GM13977 (cell line): ENCODE measurements around the gene ITGA7.
A peak's percentile ranks its signal among the peaks of the same experiment; 100 is the strongest.

Experiments
- DNase-seq: peaks from one replicate; pipeline ENCODE4 v3.0.0; 2012; ENCODE audit warnings: low spot score
- in situ Hi-C: fragments of 300-500 bp; cut with MboI; formaldehyde crosslinking; loops from one replicate; pipeline ENCODE4 v1.12.0; 2022; ENCODE audit warnings: low sequenced_read_pairs, low pct_unique_long_range_greater_than_20kb, mixed read lengths, inconsistent platforms; ENCODE audit not compliant: unreplicated experiment
- TF ChIP-seq, protein P1 (sequence below): IDR thresholded peaks from 2 replicates; pipeline ENCODE4 v1.5.1; 2012; ENCODE audit warnings: mild to moderate bottlenecking, control low read depth; ENCODE audit not compliant: insufficient read depth; ENCODE audit errors: extremely low read depth, missing control alignments

ITGA7 gene

DNA sequence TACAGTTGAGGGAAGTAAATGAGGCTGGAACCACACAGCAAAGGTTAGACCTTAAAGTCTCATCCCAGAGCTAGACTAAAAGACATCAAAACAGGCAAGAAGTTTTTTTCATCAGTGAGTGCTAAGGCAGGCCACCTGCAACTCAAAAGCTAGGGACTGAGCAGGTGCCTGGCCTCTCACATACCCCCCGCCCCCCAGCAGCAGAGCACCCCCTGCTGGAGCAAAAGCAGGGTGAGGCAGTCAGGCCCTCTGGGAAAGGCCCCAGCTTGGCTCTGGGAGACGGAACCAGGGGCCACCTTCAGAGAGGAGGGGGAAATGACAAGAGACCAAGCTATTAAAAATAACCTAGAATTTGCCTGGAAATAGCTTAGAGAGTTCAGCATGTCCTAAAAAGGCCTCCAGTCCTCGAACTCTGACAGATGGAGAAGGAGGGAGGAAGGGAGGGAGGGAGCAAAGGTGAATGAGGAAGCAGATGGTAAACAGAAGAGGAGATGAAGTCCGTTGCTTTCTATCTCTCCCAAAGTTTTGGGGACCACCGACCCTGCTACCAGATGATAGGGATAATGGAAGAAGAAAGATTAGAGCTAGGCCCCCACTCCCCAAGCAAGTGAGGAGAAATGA lies 1.8 kb downstream of the ITGA7 start:
- TF ChIP-seq, protein P1, sequence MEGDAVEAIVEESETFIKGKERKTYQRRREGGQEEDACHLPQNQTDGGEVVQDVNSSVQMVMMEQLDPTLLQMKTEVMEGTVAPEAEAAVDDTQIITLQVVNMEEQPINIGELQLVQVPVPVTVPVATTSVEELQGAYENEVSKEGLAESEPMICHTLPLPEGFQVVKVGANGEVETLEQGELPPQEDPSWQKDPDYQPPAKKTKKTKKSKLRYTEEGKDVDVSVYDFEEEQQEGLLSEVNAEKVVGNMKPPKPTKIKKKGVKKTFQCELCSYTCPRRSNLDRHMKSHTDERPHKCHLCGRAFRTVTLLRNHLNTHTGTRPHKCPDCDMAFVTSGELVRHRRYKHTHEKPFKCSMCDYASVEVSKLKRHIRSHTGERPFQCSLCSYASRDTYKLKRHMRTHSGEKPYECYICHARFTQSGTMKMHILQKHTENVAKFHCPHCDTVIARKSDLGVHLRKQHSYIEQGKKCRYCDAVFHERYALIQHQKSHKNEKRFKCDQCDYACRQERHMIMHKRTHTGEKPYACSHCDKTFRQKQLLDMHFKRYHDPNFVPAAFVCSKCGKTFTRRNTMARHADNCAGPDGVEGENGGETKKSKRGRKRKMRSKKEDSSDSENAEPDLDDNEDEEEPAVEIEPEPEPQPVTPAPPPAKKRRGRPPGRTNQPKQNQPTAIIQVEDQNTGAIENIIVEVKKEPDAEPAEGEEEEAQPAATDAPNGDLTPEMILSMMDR: peak; percentile 45
- in situ Hi-C loops: no loop called here
- DNase-seq: peak; percentile 54

DNA sequence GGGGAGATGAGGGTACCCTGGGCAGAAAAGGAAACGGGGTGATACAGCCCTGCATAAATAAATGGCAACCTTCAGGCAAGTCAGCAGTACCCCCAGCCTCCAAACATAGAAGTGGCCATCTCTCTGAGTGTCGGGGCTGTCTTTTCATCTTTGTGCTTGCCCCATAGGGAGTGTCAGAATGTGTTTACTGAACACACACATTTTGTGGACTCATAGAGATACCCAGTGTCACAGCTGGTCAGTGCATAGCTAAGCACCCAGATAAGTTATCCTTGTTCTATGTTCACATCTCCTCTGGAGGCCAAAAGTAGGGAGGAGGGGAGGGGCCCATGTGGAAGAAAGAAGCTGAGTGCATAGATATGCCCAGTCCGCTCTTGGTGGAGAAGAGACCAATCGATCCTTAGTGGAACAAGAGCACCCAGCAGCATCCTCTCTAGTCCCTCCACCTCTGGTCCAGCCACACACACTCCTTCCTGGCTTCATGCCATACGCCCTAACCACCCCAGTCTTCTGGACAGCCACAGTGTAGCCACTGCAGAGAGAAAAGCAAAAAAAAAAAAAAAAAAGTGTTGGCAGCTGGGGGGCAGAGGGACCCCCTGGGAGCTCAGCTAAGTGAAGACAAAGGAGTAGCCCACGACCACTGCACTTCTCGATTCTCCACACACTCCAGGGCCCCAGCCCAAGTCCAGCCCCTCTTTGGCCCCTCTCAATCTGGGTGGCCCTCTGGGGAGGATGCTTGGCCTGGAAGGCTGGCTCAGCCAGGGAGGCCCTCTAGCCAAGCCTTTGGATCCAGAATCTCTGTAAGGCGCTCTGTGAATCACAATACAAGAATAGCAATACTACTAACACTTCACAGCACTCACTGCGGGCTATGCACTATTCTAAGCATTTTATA lies 2.6 kb downstream of the ITGA7 start:
- in situ Hi-C loops: no loop called here
- TF ChIP-seq, protein P1: no peak
- no peak for DNase-seq

DNA sequence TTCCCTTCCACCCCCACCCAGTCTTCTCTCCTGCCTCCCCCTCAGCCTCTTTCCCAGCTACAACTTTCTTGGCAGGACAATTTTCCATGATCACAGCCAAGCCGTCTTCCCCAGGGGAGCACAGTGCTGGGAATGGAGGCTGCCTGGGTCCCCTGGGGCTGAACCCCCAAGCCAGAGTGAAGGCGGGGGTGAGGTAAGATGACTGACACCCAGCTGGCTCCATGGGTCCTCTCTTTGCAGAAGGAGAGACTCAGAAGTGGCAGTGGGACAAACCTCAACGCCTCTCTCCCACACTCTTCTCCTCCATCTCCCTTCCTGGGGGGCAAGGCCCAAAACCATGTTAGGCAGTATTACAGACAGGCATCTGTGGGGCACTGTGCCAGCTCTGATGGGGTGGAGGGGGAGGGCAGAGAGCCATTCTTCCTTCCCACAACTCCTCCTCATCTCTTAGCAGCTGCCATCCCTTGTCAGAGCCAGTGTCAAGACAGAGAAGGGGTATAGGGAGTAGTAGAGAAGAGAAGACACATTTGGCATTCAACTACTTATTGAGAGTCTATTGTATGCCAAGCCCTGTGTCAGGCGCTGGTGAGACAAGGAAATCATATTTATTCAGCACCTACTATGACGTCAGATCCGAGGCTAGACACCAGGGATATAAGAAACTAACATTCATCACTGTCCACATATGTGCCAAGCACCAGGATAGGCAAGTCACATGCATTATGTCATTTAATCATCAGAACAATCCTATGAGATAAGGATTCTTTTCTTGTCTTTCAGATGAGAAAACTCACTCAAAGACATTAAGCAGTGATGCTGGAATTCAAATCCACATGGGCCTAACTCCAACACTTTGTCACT lies 3.6 kb downstream of the ITGA7 start:
- TF ChIP-seq, protein P1: no peak
- in situ Hi-C loops: no loop called here
- no peak for DNase-seq

DNA sequence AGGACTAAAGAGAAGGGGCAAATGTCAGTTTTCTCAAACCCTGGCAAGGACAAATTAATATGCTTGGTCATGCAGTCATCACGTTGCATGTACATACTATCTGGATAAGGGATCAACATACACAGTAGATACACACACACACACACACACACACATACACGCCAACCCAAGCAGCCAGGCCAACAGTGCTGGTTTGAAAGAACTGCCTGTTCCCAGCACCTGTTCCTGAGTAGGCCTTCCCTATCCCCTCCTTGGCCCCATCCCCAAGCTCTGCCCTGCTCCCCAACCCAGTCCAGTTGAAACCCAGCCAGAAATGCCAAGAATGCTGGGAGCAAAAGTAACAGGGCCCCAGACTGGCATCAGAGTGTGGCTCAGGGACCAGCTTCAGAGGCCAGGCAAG lies 4.4 kb downstream of the ITGA7 start:
- TF ChIP-seq, protein P1: no peak
- DNase-seq: no peak
- in situ Hi-C loops: no loop called here

DNA sequence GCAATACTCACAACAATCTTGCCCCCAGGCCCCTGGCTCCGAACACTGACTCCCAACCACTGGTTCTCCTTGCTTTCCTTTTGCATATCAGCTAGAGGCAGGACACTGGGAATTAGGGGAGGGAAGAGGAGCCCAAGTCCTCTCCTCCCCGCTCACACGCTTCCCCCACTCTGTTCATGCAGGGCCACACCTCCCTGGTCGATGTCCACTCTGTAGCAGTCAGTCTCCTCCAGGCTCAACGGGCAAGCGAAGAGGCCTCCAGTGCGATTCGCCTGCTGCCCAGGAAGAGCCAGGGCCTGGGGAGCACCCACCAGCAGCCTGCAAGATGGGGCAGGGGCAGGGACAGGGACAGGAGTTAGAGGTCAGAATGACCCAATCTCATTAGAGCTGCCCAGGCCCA lies 4.8 kb downstream of the ITGA7 start:
- in situ Hi-C loops: no loop called here
- DNase-seq: no peak
- TF ChIP-seq, protein P1: no peak

DNA sequence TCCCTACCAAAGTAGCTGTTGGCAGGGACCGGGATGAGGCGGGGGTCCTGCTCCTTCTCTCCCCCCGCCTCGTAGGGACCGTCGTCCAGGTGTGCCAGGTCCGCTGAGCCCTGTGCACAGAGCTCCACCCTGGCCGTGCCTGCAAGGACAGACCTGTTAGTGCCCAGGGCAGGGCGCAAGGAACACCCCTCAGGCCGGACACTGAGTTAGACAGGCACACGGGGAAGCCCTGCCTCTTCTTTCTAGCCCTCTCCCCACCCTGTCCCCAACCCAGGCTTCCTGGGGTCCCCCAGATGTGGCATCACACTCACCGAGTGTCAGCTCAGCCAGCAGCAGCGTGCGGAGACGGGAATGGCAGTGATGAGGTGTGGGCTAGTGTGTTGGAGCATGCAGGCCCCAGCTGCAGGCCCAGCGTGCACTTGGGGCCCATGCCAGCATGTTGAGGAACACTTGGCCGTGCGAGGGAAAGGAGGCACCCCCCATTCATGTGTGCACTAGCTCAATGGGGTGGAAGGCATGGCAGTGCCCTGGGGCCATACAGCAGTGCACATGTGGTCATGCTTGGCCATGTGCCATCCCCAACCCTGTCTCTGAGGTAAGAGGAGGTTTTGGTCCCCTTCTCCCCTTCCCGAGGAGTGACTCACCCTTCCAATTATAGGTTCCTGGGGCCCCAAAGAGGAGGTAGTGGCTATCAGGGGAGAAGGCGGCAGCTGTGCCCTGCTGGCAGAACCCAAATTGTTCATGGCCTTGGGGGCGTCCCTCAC lies 7.3 kb downstream of the ITGA7 start:
- no peak for DNase-seq
- in situ Hi-C loops: no loop called here
- TF ChIP-seq, protein P1: no peak
